ENCODE data around the gene RBMX2. TPM values are rescaled to one million over a fixed set of nuclear protein-coding genes. Genes with fewer than 3 reads are reported as not detected.

The RBMX2 gene
- total and polyA plus RNA-seq, 2 of the 4 experiments (the other 2 are of a cell fraction), result 8.8 to 11.4 TPM

DNA sequence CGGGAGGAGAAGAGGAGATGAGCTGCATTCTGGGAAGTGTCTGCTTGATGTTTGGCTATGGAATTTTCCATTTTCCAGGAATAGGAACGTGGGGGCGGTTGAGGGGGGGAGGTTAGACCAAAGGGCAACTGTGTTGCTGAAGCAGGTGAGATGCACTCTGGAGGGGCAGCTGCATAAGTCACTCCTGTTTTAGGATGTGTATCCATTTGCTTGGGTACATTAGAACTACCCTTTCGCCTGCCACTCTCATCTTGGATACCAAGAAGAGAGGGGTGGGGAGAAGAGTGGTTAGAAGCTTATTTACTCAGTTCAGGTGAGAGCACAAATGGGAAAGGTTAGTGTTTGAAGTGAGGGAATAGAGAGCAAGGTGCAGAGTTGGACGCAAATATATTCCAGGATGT, 15.4 kb upstream of the RBMX2 start:
- no peak for ATAC-seq (ENCODE audit: low read depth)
- in situ Hi-C loops (cut with MboI; ENCODE audit: low sequenced_read_pairs), result loop anchor here (25.0 kb wide), 1 partner anchor 99 kb away; no protein-coding TSS in a partner anchor

More for the DNA sequence above, 15.4 kb upstream of the RBMX2 start:
- H3K4me1 ChIP-seq (ENCODE audit: control insufficient read depth, insufficient read depth, low read length), result no peaks in the 10 kb centered on the region
- H3K4ac ChIP-seq (ENCODE audit: low read depth, low read length), result no peak overlapping the region
- WGBS, 2 experiments (ENCODE audit: extremely low coverage in 2 of 2, insufficient read length in 1 of 2), result 60% methylated on average over 1 of the region's 5 CpGs; no CpG with 5 or more reads in 1 of the 2 experiments
- no peak overlapping the region for H4K5ac ChIP-seq (ENCODE audit: low read depth, low read length)
- H3K4me2 ChIP-seq (ENCODE audit: low read depth, low read length), result no peak overlapping the region
- H2AFZ ChIP-seq (replicated peaks; ENCODE audit: low read length, poor library complexity), result no peak overlapping the region
- H3K56ac ChIP-seq (ENCODE audit: extremely low read depth, insufficient read depth, low read length), result no peak overlapping the region
- no peak overlapping the region for H2BK120ac ChIP-seq (ENCODE audit: low read depth, low read length)
- no peak overlapping the region for H4K8ac ChIP-seq (ENCODE audit: low read depth in 2 of 2, low read length in 2 of 2)
- H3K27me3 ChIP-seq (ENCODE audit: control insufficient read depth, insufficient read depth, low read length), result peaks cover 12% of the 10 kb centered on the region
- no peaks in the 10 kb centered on the region; the same call in 1 of the 2 replicates for H3K9me1 ChIP-seq (ENCODE audit: insufficient read depth, low read length)
- no peaks in the 10 kb centered on the region for H3K36me3 ChIP-seq (ENCODE audit: control insufficient read depth, insufficient read depth, low read length)
- no peak overlapping the region for H2BK15ac ChIP-seq (ENCODE audit: low read depth, low read length)
- no peaks in the 10 kb centered on the region; the same call in 1 of the 2 replicates for H4K20me1 ChIP-seq (ENCODE audit: insufficient read depth, low read length)
- H2BK20ac ChIP-seq (ENCODE audit: low read depth, low read length), result no peak overlapping the region
- TF ChIP-seq, protein P1, sequence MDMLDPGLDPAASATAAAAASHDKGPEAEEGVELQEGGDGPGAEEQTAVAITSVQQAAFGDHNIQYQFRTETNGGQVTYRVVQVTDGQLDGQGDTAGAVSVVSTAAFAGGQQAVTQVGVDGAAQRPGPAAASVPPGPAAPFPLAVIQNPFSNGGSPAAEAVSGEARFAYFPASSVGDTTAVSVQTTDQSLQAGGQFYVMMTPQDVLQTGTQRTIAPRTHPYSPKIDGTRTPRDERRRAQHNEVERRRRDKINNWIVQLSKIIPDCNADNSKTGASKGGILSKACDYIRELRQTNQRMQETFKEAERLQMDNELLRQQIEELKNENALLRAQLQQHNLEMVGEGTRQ (IDR thresholded peaks at IDR 0.05; ENCODE audit: low read depth, low read length), result no peak
- dilution Hi-C loops (cut with HindIII; ENCODE audit: low sequenced_read_pairs, unreplicated experiment), result no loop called here
- H3K23ac ChIP-seq (ENCODE audit: low read depth, low read length), result no peak overlapping the region
- H3K14ac ChIP-seq (replicated peaks; ENCODE audit: low read depth, low read length), result no peak overlapping the region
- no TSS peak for BruUV-seq (replicated peaks)
- intact Hi-C loops (cut with micrococcal nuclease), result no loop called here
- no peak overlapping the region for H4K91ac ChIP-seq (ENCODE audit: insufficient read depth, low read depth, low read length)
- CTCF ChIA-PET, result no interaction called here
- no peak overlapping the region for H2BK5ac ChIP-seq (ENCODE audit: low read depth, low read length, poor library complexity, severe bottlenecking)
- H2AK9ac ChIP-seq (replicated peaks; ENCODE audit: low read depth, low read length, poor library complexity), result no peak overlapping the region
- no peak overlapping the region for H3K18ac ChIP-seq (ENCODE audit: low read depth, low read length)
- DNase-seq, result no peak
- H2AK5ac ChIP-seq (ENCODE audit: low read depth, low read length), result no peak overlapping the region
- H3K4me3 ChIP-seq (ENCODE audit: insufficient read depth, low read depth, low read length), result no peak overlapping the region
- no peak overlapping the region for H3K27ac ChIP-seq (ENCODE audit: insufficient read depth, low read length)
- no peak overlapping the region for H3K9ac ChIP-seq (ENCODE audit: low read depth, low read length)
- POLR2A ChIA-PET (ENCODE audit: unreplicated experiment), result no interaction called here
- no peaks in the 10 kb centered on the region for H3K9me3 ChIP-seq (ENCODE audit: control insufficient read depth, insufficient read depth, low read length)
- H3K79me1 ChIP-seq (ENCODE audit: low read depth in 1 of 2, low read length in 2 of 2), result no peaks in the 10 kb centered on the region
